ENCODE data around the gene DSCAML1. TPM values are rescaled to one million over a fixed set of nuclear protein-coding genes. Genes with fewer than 3 reads are reported as not detected.
A peak's percentile ranks its signal among the peaks of the same experiment; 100 is the strongest.

DSCAML1 gene
- total RNA-seq, 1 experiment from 2014 or later, result 0.15 TPM

DNA sequence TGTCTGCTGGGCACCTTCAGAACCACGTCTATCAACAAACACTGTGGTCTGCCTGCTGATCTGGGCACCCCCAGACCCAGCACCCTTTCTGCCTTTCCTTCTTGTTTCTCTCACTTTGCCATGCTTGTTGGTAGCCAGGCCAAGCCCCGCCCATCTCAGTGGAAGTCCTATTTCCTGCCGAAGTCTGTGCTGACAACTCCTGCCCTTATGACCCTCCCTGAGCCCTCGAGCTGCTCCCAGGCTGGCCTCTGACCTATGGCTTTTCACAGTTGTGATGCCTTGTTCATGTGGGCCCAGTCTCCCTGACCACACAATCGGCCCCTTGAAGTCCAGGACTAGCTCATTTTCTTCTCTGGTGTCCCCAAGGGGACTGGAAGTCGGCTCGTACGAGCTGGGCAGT, 132.1 kb downstream of the DSCAML1 start:
- no peak overlapping the region for H3K27ac Mint-ChIP-seq
- no peak overlapping the region for H2BK15ac ChIP-seq (ENCODE audit: low read depth, low read length)
- no peak overlapping the region for H3K4ac ChIP-seq (ENCODE audit: low read depth, low read length)
- H4K20me1 ChIP-seq (ENCODE audit: control insufficient read depth, insufficient read depth, insufficient read length), result no peaks in the 10 kb centered on the region
- no peaks in the 10 kb centered on the region for H3K9me3 ChIP-seq (ENCODE audit: control insufficient read depth, low read depth, low read length)
- H3K18ac ChIP-seq (ENCODE audit: insufficient read length, low read depth, low read length), result no peak overlapping the region
- TF ChIP-seq, protein P1, sequence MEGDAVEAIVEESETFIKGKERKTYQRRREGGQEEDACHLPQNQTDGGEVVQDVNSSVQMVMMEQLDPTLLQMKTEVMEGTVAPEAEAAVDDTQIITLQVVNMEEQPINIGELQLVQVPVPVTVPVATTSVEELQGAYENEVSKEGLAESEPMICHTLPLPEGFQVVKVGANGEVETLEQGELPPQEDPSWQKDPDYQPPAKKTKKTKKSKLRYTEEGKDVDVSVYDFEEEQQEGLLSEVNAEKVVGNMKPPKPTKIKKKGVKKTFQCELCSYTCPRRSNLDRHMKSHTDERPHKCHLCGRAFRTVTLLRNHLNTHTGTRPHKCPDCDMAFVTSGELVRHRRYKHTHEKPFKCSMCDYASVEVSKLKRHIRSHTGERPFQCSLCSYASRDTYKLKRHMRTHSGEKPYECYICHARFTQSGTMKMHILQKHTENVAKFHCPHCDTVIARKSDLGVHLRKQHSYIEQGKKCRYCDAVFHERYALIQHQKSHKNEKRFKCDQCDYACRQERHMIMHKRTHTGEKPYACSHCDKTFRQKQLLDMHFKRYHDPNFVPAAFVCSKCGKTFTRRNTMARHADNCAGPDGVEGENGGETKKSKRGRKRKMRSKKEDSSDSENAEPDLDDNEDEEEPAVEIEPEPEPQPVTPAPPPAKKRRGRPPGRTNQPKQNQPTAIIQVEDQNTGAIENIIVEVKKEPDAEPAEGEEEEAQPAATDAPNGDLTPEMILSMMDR (conservative IDR thresholded peaks at IDR 0.05), result no peak
- no peak overlapping the region for H3T11ph ChIP-seq (ENCODE audit: low read length)
- no peaks in the 10 kb centered on the region for H3K4me1 ChIP-seq (ENCODE audit: insufficient read depth, low read length)
- H2BK120ac ChIP-seq (ENCODE audit: low read depth, low read length, poor library complexity, severe bottlenecking), result no peak overlapping the region
- no peaks in the 10 kb centered on the region for H3K79me2 ChIP-seq (ENCODE audit: insufficient read depth, low read length)
- no peak overlapping the region for H3K56ac ChIP-seq (ENCODE audit: insufficient read length, low read depth, low read length)
- WGBS (ENCODE audit: extremely low coverage, insufficient read length, low lambda C conversion rate), result no CpG with 5 or more reads among the region's 8 CpGs
- H3K23me2 ChIP-seq (ENCODE audit: insufficient read length, low read depth, low read length, poor library complexity, severe bottlenecking), result no peaks in the 10 kb centered on the region
- H2BK12ac ChIP-seq (ENCODE audit: insufficient read length, low read depth, low read length), result no peak overlapping the region
- H4K8ac ChIP-seq (replicated peaks; ENCODE audit: insufficient read length, low read depth, low read length), result no peak overlapping the region
- H2AFZ ChIP-seq (ENCODE audit: low read length), result no peak overlapping the region
- no peaks in the 10 kb centered on the region; a peak in 1 of 7 replicates for H3K36me3 Mint-ChIP-seq (ENCODE audit: insufficient read depth in 1 of 3, low read depth in 3 of 3)
- no peaks in the 10 kb centered on the region for H3K79me1 ChIP-seq (ENCODE audit: insufficient read depth, low read depth, low read length, poor library complexity, severe bottlenecking)
- no peak overlapping the region for H4K5ac ChIP-seq (ENCODE audit: insufficient read length, low read depth, low read length)
- H3K4me2 ChIP-seq (ENCODE audit: insufficient read depth, insufficient read length, low read length), result no peak overlapping the region
- H3K9me3 Mint-ChIP-seq, result peaks cover 0 to 2% of the 10 kb centered on the region in 2 experiments; a peak in 2 of 5 replicates
- peaks cover 38 to 43% of the 10 kb centered on the region in 2 experiments for H3K4me1 Mint-ChIP-seq
- no peak overlapping the region for H3K9ac ChIP-seq (ENCODE audit: extremely low read depth, insufficient read length, low read length)
- H3K14ac ChIP-seq (ENCODE audit: insufficient read depth, low read length), result no peak overlapping the region
- peaks cover 13% of the 10 kb centered on the region for H3K27me3 Mint-ChIP-seq (ENCODE audit: low read depth)
- no peak overlapping the region for H2AK5ac ChIP-seq (ENCODE audit: insufficient read length, low read length)
- peak; percentile 47 for DNase-seq
- H3K4me3 Mint-ChIP-seq, result no peak overlapping the region
- no peak overlapping the region for H2BK20ac ChIP-seq (ENCODE audit: low read depth, low read length, poor library complexity, severe bottlenecking)
- H3K23ac ChIP-seq (ENCODE audit: insufficient read length, low read depth, low read length), result no peak overlapping the region
- no peaks in the 10 kb centered on the region for H3K27me3 ChIP-seq (ENCODE audit: insufficient read depth, low read length)
- no peak overlapping the region for H4K91ac ChIP-seq (ENCODE audit: insufficient read length, low read depth, low read length)
- H2BK5ac ChIP-seq (ENCODE audit: insufficient read length, low read length), result no peak overlapping the region
- no peak overlapping the region for H3K27ac ChIP-seq (ENCODE audit: insufficient read length, low read depth, low read length)

Measured in H9 (cell line).